Measurements from ENCODE around the gene PTPRD.

- TF ChIP-seq POLR2AphosphoS5 (IDR thresholded peaks at IDR 0.05; ENCODE audit: low read depth, low read length) (no peak), TAF1 (IDR thresholded peaks at IDR 0.05; ENCODE audit: borderline replicate concordance, insufficient read depth, low read length) (no peak), SIN3A (IDR thresholded peaks at IDR 0.05; ENCODE audit: borderline replicate concordance, insufficient read depth, low read length) (no peak)
Measured at GRCh38 chr9:9893837-9894236, 719.0 kb downstream of the PTPRD start.

Measured in PFSK-1 (cell line).